22Rv1 (cell line): ENCODE results near the gene S1PR2.

Experiments
- ZFX ChIP-seq: fragments of 450-650 bp; IDR thresholded peaks from 2 replicates; pipeline ENCODE4 v1.6.1; 2017; ENCODE audit warnings: antibody characterized with exemption, borderline replicate concordance
- TF ChIP-seq, protein P1 (sequence below): fragments of 450-650 bp; IDR thresholded peaks from 2 replicates; pipeline ENCODE4 v1.5.1; 2017; ENCODE audit warnings: mild to moderate bottlenecking

DNA sequence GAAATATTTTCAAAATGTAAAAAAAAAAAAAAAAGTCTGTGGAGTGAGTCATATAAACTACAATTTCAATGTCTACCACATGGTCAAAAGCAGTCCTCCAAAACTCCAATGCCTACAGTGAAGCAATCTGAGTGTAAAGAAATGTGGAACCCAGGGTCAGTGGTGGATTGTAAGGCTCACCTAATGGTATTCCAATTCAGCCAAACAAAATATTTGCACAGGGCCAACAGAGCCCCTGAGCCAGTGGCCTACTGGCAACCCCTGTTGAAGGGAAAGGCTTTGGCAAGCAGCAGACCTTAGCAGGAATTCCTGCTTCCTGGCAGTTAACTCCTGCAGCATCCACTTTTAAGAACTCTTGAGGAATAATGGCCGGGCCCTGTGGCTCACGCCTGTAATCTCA is 39.8 kb downstream of the S1PR2 start:
- TF ChIP-seq, protein P1, sequence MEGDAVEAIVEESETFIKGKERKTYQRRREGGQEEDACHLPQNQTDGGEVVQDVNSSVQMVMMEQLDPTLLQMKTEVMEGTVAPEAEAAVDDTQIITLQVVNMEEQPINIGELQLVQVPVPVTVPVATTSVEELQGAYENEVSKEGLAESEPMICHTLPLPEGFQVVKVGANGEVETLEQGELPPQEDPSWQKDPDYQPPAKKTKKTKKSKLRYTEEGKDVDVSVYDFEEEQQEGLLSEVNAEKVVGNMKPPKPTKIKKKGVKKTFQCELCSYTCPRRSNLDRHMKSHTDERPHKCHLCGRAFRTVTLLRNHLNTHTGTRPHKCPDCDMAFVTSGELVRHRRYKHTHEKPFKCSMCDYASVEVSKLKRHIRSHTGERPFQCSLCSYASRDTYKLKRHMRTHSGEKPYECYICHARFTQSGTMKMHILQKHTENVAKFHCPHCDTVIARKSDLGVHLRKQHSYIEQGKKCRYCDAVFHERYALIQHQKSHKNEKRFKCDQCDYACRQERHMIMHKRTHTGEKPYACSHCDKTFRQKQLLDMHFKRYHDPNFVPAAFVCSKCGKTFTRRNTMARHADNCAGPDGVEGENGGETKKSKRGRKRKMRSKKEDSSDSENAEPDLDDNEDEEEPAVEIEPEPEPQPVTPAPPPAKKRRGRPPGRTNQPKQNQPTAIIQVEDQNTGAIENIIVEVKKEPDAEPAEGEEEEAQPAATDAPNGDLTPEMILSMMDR: no peak
- TF ChIP-seq ZFX: no peak
